Panc1 (cell line): ENCODE results near the gene BIRC6. TPM values are rescaled to one million over a fixed set of nuclear protein-coding genes. Genes with fewer than 3 reads are reported as not detected.

Experiments
- ATAC-seq: fragments of 200-7000 bp; cut with Tn5 transposase; 2 replicates; pipeline ENCODE4 v1.9.1; 2020; ENCODE audit warnings: mild to moderate bottlenecking, moderate library complexity
- BruUV-seq: library from RNA; stranded (reverse); fragments of 400-500 nt; replicated peaks from 2 replicates; lab custom pipeline; 2021; lab: Mats Ljungman, UMichigan
- CTCF ChIA-PET: fragments of 300-600 bp; sonication (Branson Sonifier 250); formaldehyde crosslinking; loops from one replicate; lab custom pipeline; 2022; ENCODE audit warnings: antibody characterized with exemption; lab: Charles Lee
- POLR2A ChIA-PET: fragments of 300-600 bp; sonication (Branson Sonifier 250); formaldehyde crosslinking; loops from one replicate; lab custom pipeline; 2022; ENCODE audit warnings: antibody characterized with exemption; lab: Charles Lee
- DNase-seq: peaks from one replicate; pipeline ENCODE4 v3.0.0-alpha.2; 2010; ENCODE audit warnings: low read depth, low spot score
- H3K27ac ChIP-seq: 2 replicates; pipeline ENCODE4 v1.5.1; 2011; ENCODE audit warnings: mild to moderate bottlenecking, low read length, inconsistent platforms
- H3K27me3 ChIP-seq: fragments of 200-500 bp; sonication (Bioruptor generic); 2 replicates; pipeline ENCODE4 v1.6.0; 2014; ENCODE audit warnings: low read length, inconsistent platforms; ENCODE audit not compliant: control insufficient read depth, insufficient read depth
- H3K36me3 ChIP-seq: fragments of 200-500 bp; sonication (Bioruptor generic); 2 replicates; pipeline ENCODE4 v1.5.1; 2014; ENCODE audit warnings: inconsistent platforms, mild to moderate bottlenecking, low read length, moderate library complexity; ENCODE audit not compliant: control insufficient read depth, insufficient read depth
- H3K4me1 ChIP-seq: 2 replicates; pipeline ENCODE4 v1.5.1; 2011; ENCODE audit warnings: inconsistent platforms, mild to moderate bottlenecking, low read length, moderate library complexity; ENCODE audit not compliant: control insufficient read depth, insufficient read depth
- H3K4me3 ChIP-seq, 2 experiments: 2 replicates each; pipeline ENCODE4 v1.5.1; 2011 to 2012; ENCODE audit warnings: low read depth in 2 of 2, low read length in 2 of 2, mild to moderate bottlenecking in 2 of 2, inconsistent platforms in 1 of 2, moderate library complexity in 1 of 2
- H3K9me3 ChIP-seq: fragments of 200-500 bp; sonication (Bioruptor generic); 2 replicates; pipeline ENCODE4 v1.5.1; 2014; ENCODE audit warnings: low read depth, mild to moderate bottlenecking, inconsistent platforms, low read length, moderate library complexity; ENCODE audit not compliant: control insufficient read depth, insufficient read depth
- CTCF ChIP-seq: fragments of 450-650 bp; IDR thresholded peaks from 2 replicates; pipeline ENCODE4 v1.5.1; 2017; ENCODE audit warnings: mild to moderate bottlenecking
- POLR2AphosphoS5 ChIP-seq: IDR thresholded peaks from 2 replicates; pipeline ENCODE4 v1.6.1; 2012; ENCODE audit warnings: mild to moderate bottlenecking, low read depth, low read length, moderate library complexity
- REST ChIP-seq, 2 experiments: IDR thresholded peaks; 2 replicates each; pipeline ENCODE4 v1.6.1; 2011 to 2012; ENCODE audit warnings: low read depth in 2 of 2, control low read depth in 1 of 2, low read length in 1 of 2, mild to moderate bottlenecking in 1 of 2, moderate library complexity in 1 of 2; ENCODE audit not compliant: insufficient read depth in 1 of 2
- SIN3A ChIP-seq: IDR thresholded peaks from 2 replicates; pipeline ENCODE4 v1.6.1; 2012; ENCODE audit warnings: low read depth, mild to moderate bottlenecking, low read length, moderate library complexity, borderline replicate concordance; ENCODE audit not compliant: insufficient read depth
- TCF7L2 ChIP-seq: IDR thresholded peaks from 2 replicates; pipeline ENCODE4 v1.6.1; 2011; ENCODE audit warnings: mild to moderate bottlenecking, low read depth, low read length, inconsistent platforms
- in situ Hi-C: cut with HindIII; loops from 2 replicates; pipeline ENCODE4 v1.10.0; 2016; ENCODE audit warnings: low sequenced_read_pairs, low pct_unique_long_range_greater_than_20kb
- intact Hi-C: fragments of 100-400 bp; cut with micrococcal nuclease; formaldehyde crosslinking; loops from one replicate; pipeline ENCODE4 v1.10.0; 2022; ENCODE audit not compliant: unreplicated experiment
- total RNA-seq: library from RNA; stranded (reverse); gene quantifications from one replicate; pipeline ENCODE4 v1.2.1, GENCODE V29; 2021; ENCODE audit not compliant: unreplicated experiment

The BIRC6 gene
- total RNA-seq, 1 experiment from 2014 or later, result 73.1 TPM

GRCh38 chr2:32532961-32533360, 176.1 kb downstream of the BIRC6 start:
- Histone ChIP-seq H3K4me1 (no peaks in the 10 kb centered on the region), H3K36me3 (peaks cover 11% of the 10 kb centered on the region), H3K27me3 (no peaks in the 10 kb centered on the region), H3K9me3 (no peaks in the 10 kb centered on the region), H3K4me3 (no peak overlapping the region), H3K27ac (no peak overlapping the region)
- TF ChIP-seq SIN3A (no peak), REST (IDR thresholded peaks at IDR 0.05; ENCODE audit: insufficient read depth in 1 of 2, low read depth in 2 of 2, low read length in 1 of 2) (no peak), CTCF (no peak), TCF7L2 (no peak), POLR2AphosphoS5 (no peak)
- ATAC-seq, result no peak
- DNase-seq, result no peak
- in situ Hi-C loops, result no loop called here
- intact Hi-C loops, result no loop called here
- ChIA-PET CTCF (no interaction called here), POLR2A (no interaction called here)
- no TSS peak for BruUV-seq

- BruUV-seq, result no TSS peak
- POLR2A ChIA-PET, result interaction anchor here (0.6 kb wide), 2 partner anchors 31 to 86 kb away, joined by 3 to 8 read pairs; no protein-coding TSS in a partner anchor
- no peaks in the 10 kb centered on the region for H3K9me3 ChIP-seq
Observed at GRCh38 chr2:32534831-32535230, 178.0 kb downstream of the BIRC6 start.

More at GRCh38 chr2:32534831-32535230, 178.0 kb downstream of the BIRC6 start:
- intact Hi-C loops (no loop called here), in situ Hi-C loops (no loop called here)
- no peak for TF ChIP-seq SIN3A
- no peak for TF ChIP-seq CTCF
- TF ChIP-seq REST (IDR thresholded peaks at IDR 0.05; ENCODE audit: insufficient read depth in 1 of 2, low read depth in 2 of 2, low read length in 1 of 2), result no peak
- TF ChIP-seq POLR2AphosphoS5, result no peak
- no peak for TF ChIP-seq TCF7L2
- H3K4me3 ChIP-seq, result no peak overlapping the region
- no peaks in the 10 kb centered on the region for H3K4me1 ChIP-seq
- no peak overlapping the region for H3K27ac ChIP-seq
- ATAC-seq (no peak), DNase-seq (no peak)
- H3K27me3 ChIP-seq, result no peaks in the 10 kb centered on the region
- H3K36me3 ChIP-seq, result peaks cover 8% of the 10 kb centered on the region
- CTCF ChIA-PET, result no interaction called here
